ENCODE measurements around the gene OMG. TPM values are rescaled to one million over a fixed set of nuclear protein-coding genes. Genes with fewer than 3 reads are reported as not detected.
"Not testable (repeated sequence)": the region's sequence is repeated elsewhere in the genome, so short reads cannot be mapped to it uniquely, and the experiment has no call there.

Gene OMG
- total and polyA plus RNA-seq, 5 donors, result 0.14 TPM; not detected in 4

DNA sequence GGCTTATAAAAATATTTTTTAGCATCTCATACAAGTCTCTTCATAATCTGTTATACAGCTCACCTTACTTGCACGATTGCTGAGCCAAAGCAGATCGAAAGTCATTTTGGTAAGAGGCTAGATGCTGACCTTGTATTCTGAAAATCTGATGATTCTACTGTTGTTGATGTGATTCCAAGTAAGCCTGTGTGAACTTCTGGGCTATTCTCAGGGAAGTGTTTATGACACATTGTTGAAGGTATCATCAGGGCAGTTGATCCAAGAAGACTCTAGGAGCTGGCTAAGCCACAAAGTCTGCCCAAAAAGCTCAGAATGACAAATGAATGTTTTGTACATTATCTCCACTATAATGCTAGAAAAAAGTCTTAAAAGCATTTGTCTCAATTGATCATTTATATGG, 16.0 kb downstream of the OMG start:
- DNase-seq (no peak), ATAC-seq (no peak)
- H3K4me3 ChIP-seq (ENCODE audit: low read length), result no peak overlapping the region
- intact Hi-C loops (cut with DNase I), result no loop called here
- H3K27me3 ChIP-seq (ENCODE audit: control insufficient read depth, insufficient read depth), result no peaks in the 10 kb centered on the region
- no peaks in the 10 kb centered on the region for H3K4me1 ChIP-seq (ENCODE audit: control insufficient read depth, insufficient read depth, low read length)
- 71% methylated on average over 2 of the region's 2 CpGs for WGBS
- H3K27ac ChIP-seq (ENCODE audit: low read length), result no peak overlapping the region
- no peaks in the 10 kb centered on the region for H3K9me3 ChIP-seq (ENCODE audit: control insufficient read depth, low read length)

DNA sequence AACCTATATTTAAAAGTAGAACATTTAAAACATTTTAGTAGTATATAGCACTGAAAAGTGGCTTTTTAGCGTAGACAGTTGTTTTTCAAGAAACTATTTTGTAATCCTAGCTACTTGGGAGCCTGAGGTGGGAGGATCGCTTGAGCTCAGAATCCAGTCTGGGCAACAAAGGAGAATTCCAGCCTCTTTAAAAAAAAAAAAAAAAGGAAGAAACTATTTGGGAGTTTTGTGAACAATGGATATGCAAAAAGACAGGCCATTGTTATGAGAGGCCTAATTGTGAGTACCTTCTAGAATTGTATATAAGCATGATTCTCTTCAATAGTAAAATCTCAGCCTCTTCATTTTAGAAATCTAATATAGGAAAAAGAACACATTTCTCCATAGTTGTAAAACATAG, 17.6 kb downstream of the OMG start:
- Histone ChIP-seq H3K4me1 (ENCODE audit: control insufficient read depth, insufficient read depth, low read length) (no peaks in the 10 kb centered on the region), H3K9me3 (ENCODE audit: control insufficient read depth, low read length) (no peaks in the 10 kb centered on the region), H3K27me3 (ENCODE audit: control insufficient read depth, insufficient read depth) (no peaks in the 10 kb centered on the region), H3K27ac (ENCODE audit: low read length) (no peak overlapping the region), H3K4me3 (ENCODE audit: low read length) (no peak overlapping the region)
- no peak for ATAC-seq
- intact Hi-C loops (cut with DNase I), result no loop called here
- DNase-seq, result no peak
- 95% methylated on average over 2 of the region's 2 CpGs for WGBS

DNA sequence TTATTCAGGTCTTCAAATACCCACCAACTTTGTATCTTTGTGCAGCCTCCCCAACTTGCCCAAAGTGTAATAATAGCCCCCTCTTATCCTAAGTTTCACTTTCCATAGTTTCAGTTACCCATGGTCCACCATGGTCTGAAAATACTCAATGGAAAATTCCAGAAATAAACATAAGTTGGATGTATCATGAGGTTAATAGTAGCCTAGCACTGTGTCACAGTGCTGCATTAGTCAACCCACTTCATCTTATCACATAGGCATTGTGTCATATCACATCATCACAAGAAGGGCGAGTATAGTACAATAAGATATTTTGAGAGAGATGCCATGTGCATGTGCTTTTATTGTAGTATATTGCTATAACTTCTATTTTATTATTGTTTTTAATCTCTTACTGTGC, 21.9 kb downstream of the OMG start:
- Histone ChIP-seq H3K9me3 (ENCODE audit: control insufficient read depth, low read length) (no peaks in the 10 kb centered on the region), H3K4me3 (ENCODE audit: low read length) (no peak overlapping the region), H3K27me3 (ENCODE audit: control insufficient read depth, insufficient read depth) (no peaks in the 10 kb centered on the region), H3K27ac (ENCODE audit: low read length) (no peak overlapping the region), H3K4me1 (ENCODE audit: control insufficient read depth, insufficient read depth, low read length) (no peaks in the 10 kb centered on the region)
- 79% methylated on average over 1 of the region's 1 CpG for WGBS
- no peak for DNase-seq
- intact Hi-C loops (cut with DNase I), result no loop called here
- no peak for ATAC-seq

DNA sequence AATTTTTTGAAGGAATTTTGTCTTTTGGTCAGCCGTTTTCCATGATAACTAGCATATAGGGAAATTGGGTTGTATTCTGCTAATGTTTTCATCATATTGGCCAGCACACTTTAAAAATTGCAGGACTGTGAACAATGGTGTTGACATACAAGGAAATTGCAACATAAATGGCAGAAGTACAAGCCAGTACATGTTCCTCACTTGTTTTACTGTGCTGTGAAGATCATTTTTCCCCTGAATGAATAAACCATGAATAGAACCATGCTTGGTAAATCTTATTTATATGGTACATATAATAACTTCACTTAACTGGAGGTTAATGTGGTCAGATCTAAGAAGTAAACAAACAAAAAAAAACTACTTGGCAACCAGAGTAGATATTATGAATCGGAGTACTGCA, 22.8 kb downstream of the OMG start:
- ATAC-seq (peak; percentile 79 to 88), DNase-seq (no peak)
- intact Hi-C loops (cut with DNase I), result no loop called here
- 66% methylated on average over 2 of the region's 2 CpGs for WGBS
- H3K4me3 ChIP-seq (ENCODE audit: low read length), result no peak overlapping the region
- peaks cover 3% of the 10 kb centered on the region for H3K4me1 ChIP-seq (ENCODE audit: control insufficient read depth, insufficient read depth, low read length)
- no peak overlapping the region for H3K27ac ChIP-seq (ENCODE audit: low read length)
- no peaks in the 10 kb centered on the region for H3K9me3 ChIP-seq (ENCODE audit: control insufficient read depth, low read length)
- H3K27me3 ChIP-seq (ENCODE audit: control insufficient read depth, insufficient read depth), result no peaks in the 10 kb centered on the region

DNA sequence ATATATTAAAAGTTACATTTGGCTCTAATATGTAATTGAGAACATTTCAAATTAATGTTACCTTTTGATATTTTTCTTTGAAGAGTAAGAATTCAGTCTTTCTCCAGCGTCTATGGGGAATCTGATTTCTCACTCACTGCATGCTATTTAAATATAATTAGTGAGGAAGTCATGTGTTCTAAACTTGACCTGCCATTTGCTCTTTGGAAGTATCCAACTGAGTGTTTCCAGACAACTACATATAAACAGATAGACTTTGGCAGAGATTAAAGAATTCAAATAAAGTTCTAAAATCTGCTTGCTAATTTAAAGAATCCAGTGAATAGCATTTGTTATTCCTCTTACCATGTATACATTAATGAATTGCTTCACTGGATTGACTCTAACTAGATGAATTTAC, 23.5 kb downstream of the OMG start:
- intact Hi-C loops (cut with DNase I), result no loop called here
- ATAC-seq (no peak), DNase-seq (no peak)
- WGBS, result 52% methylated on average over 1 of the region's 1 CpG
- H3K4me1 ChIP-seq (ENCODE audit: control insufficient read depth, insufficient read depth, low read length), result peaks cover 3% of the 10 kb centered on the region
- no peak overlapping the region for H3K27ac ChIP-seq (ENCODE audit: low read length)
- H3K27me3 ChIP-seq (ENCODE audit: control insufficient read depth, insufficient read depth), result no peaks in the 10 kb centered on the region
- no peaks in the 10 kb centered on the region for H3K9me3 ChIP-seq (ENCODE audit: control insufficient read depth, low read length)
- no peak overlapping the region for H3K4me3 ChIP-seq (ENCODE audit: low read length)

DNA sequence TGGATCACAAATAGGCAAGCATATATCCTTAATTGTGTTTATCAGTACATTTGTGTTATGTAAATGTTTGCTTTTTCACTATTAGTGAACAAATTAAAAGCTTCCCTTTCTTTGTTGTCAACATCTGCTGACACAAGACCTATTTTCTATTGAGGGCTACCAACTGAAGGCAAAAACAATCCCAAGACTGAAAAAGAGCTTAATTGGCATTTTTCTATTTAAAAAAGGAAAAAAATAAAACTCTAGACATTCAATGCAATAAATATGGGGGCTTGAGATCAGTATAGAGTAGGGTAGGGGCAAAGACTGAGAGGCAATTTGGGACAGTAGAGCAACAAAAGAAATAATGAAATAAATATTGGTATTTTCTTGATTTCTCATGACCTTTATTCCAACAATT, 24.2 kb downstream of the OMG start:
- H3K27ac ChIP-seq (ENCODE audit: low read length), result no peak overlapping the region
- intact Hi-C loops (cut with DNase I), result no loop called here

DNA sequence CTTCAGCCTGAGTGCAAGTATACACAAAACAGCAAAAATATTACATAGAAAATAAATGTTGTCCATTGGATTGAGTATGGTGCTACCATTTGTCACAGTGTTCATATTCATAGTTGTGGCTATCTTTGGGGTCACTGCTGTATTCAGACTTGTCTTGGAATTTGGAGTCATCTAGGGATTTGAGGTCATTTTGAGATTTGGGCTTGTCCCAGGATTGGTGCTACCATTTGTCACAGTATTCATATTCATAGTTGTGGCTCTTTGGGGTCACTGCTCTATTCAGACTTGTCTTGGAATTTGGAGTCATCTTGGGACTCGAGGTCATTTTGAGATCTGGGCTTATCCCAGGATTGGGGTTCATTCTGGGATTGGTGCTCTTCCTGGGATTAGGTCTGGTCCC, 24.8 kb downstream of the OMG start:
- no peaks in the 10 kb centered on the region for H3K27me3 ChIP-seq (ENCODE audit: control insufficient read depth, insufficient read depth)
- no peak overlapping the region for H3K4me3 ChIP-seq (ENCODE audit: low read length)
- DNase-seq (no peak), ATAC-seq (no peak)
- 100% methylated on average over 1 of the region's 1 CpG for WGBS
- H3K27ac ChIP-seq (ENCODE audit: low read length), result no peak overlapping the region
- intact Hi-C loops (cut with DNase I), result no loop called here
- peaks cover 4% of the 10 kb centered on the region for H3K4me1 ChIP-seq (ENCODE audit: control insufficient read depth, insufficient read depth, low read length)
- H3K9me3 ChIP-seq (ENCODE audit: control insufficient read depth, low read length), result no peaks in the 10 kb centered on the region

More for the DNA sequence above, 24.2 kb downstream of the OMG start:
- DNase-seq (no peak), ATAC-seq (no peak)
- Histone ChIP-seq H3K27me3 (ENCODE audit: control insufficient read depth, insufficient read depth) (no peaks in the 10 kb centered on the region), H3K4me1 (ENCODE audit: control insufficient read depth, insufficient read depth, low read length) (peaks cover 4% of the 10 kb centered on the region), H3K4me3 (ENCODE audit: low read length) (no peak overlapping the region), H3K9me3 (ENCODE audit: control insufficient read depth, low read length) (no peaks in the 10 kb centered on the region)

DNA sequence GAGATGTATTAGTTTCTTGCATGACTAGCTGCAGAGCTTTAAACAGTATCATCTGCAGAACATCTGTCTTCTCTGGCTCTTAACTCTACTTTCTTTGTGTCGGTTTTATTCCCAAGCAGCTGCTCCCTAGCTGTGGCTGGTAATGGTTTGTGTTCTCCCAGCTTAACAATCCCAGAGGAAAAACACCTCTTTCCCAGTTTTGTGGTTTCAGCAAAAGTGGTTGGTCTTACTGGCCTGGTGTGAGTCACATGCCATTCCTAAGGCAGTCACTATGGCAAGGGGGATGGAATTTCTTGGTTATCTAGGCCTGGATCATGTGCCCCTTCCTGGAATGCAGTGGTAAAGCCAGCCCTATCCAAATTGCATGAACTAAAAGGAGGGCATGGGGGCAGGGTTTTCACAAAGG, 27.5 kb downstream of the OMG start:
- peaks cover 4% of the 10 kb centered on the region for H3K4me1 ChIP-seq (ENCODE audit: control insufficient read depth, insufficient read depth, low read length)
- intact Hi-C loops (cut with DNase I), result no loop called here
- ATAC-seq (peak; percentile 73 to 85), DNase-seq (no peak)
- H3K27me3 ChIP-seq (ENCODE audit: control insufficient read depth, insufficient read depth), result no peaks in the 10 kb centered on the region
- H3K4me3 ChIP-seq (ENCODE audit: low read length), result no peak overlapping the region
- peak overlapping the region; percentile 32 for H3K27ac ChIP-seq (ENCODE audit: low read length)
- 38% methylated on average over 1 of the region's 1 CpG for WGBS
- no peaks in the 10 kb centered on the region for H3K9me3 ChIP-seq (ENCODE audit: control insufficient read depth, low read length)

DNA sequence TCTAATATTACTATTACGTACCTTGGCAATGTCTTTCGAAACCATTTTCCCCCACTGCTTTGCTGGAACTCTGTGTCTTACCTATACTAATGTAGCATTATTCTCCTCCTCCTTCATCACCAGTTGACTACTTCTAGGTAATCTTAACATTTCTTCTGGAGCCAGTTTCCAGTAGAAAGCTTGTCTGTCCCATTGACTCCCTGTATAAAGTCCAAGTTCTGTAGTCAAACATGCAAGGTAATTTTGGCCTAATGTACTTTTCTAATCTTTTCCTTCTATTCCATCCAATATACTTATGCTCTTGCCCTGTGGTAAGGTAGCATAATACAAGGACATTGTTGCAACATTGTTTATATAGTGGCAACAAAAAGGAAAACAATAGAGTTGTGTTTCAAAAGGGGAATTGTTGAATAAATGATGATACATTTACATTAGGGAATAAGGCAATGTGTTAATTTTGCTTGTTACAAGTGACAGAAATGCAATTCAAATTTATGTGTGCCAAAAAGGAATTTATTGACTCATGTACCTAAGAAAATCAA, 27.9 kb downstream of the OMG start:
- H3K9me3 ChIP-seq (ENCODE audit: control insufficient read depth, low read length), result no peaks in the 10 kb centered on the region
- intact Hi-C loops (cut with DNase I), result no loop called here
- H3K27me3 ChIP-seq (ENCODE audit: control insufficient read depth, insufficient read depth), result no peaks in the 10 kb centered on the region
- peaks cover 4% of the 10 kb centered on the region for H3K4me1 ChIP-seq (ENCODE audit: control insufficient read depth, insufficient read depth, low read length)
- no peak overlapping the region for H3K27ac ChIP-seq (ENCODE audit: low read length)
- DNase-seq, result no peak
- no peak for ATAC-seq
- 94% methylated on average over 2 of the region's 2 CpGs for WGBS
- H3K4me3 ChIP-seq (ENCODE audit: low read length), result no peak overlapping the region

DNA sequence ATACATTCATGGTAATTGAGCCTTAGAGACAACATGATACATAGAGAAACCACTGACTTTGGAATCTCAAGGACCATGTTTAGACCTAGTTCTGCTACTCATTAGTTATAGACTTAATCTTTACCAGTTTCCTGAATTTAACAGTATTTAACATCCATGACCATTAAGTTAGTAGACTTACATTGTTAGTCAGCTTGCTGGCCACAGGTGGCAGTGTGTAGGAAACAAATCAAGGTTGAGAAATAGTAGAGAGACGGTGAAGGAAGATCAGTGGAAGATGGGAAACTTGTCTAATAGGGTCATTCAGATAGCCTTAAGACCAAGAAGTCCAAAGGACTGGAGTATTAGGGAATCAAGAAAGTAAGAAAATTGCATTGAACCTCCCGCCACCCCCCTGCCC, 31.0 kb downstream of the OMG start:
- 94% methylated on average over 2 of the region's 2 CpGs for WGBS
- Histone ChIP-seq H3K9me3 (ENCODE audit: control insufficient read depth, low read length) (no peaks in the 10 kb centered on the region), H3K4me3 (ENCODE audit: low read length) (no peak overlapping the region), H3K27ac (ENCODE audit: low read length) (no peak overlapping the region), H3K4me1 (ENCODE audit: control insufficient read depth, insufficient read depth, low read length) (peaks cover 4% of the 10 kb centered on the region), H3K27me3 (ENCODE audit: control insufficient read depth, insufficient read depth) (no peaks in the 10 kb centered on the region)
- ATAC-seq, result no peak
- intact Hi-C loops (cut with DNase I), result no loop called here
- no peak for DNase-seq

DNA sequence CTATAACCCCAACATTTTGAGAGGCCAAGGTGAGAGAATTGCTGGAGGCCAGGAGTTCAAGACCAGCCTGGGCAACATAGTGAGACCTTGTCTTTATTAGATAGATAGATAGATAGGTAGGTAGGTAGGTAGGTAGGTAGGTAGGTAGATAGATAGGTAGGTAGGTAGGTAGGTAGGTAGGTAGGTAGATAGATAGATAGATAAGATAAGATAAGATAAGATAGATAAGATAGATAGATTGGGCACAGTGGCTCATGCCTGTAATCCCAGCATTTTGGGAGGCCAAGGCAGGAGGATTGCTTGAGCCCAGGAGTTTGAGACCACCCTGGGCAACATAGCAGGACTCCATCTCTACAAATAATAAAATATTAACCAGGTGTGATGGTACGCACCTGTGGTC, 34.1 kb downstream of the OMG start:
- ATAC-seq; H3K9me3 ChIP-seq (ENCODE audit: control insufficient read depth, low read length): not testable (repeated sequence)

DNA sequence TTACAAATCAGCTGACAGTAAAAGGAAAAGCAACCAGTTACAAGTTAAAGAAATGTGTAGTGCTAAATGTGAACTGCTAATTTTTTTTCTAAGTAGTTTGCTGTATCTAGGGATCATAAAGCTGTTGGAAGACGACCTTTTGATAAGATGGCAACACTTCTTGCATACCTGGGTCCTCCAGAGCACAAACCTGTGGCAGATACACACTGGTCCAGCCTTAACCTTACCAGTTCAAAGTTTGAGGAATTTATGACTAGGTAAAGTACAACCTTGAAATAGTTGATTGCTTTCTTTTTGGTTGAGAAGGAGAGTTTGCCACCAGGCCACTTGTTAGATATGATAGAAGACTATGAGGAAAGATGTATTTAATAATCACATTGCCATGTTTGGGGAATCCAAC, 35.4 kb downstream of the OMG start:
- intact Hi-C loops (cut with DNase I), result no loop called here
- Histone ChIP-seq H3K27ac (ENCODE audit: low read length) (no peak overlapping the region), H3K9me3 (ENCODE audit: control insufficient read depth, low read length) (no peaks in the 10 kb centered on the region), H3K4me1 (ENCODE audit: control insufficient read depth, insufficient read depth, low read length) (no peaks in the 10 kb centered on the region), H3K4me3 (ENCODE audit: low read length) (no peak overlapping the region), H3K27me3 (ENCODE audit: control insufficient read depth, insufficient read depth) (no peaks in the 10 kb centered on the region)
- DNase-seq, result no peak
- WGBS, result 57% methylated on average over 1 of the region's 1 CpG
- ATAC-seq, result no peak

More for the DNA sequence above, 34.1 kb downstream of the OMG start:
- H3K27ac ChIP-seq (ENCODE audit: low read length); H3K27me3 ChIP-seq (ENCODE audit: control insufficient read depth, insufficient read depth); H3K4me1 ChIP-seq (ENCODE audit: control insufficient read depth, insufficient read depth, low read length); intact Hi-C loops (cut with DNase I); H3K4me3 ChIP-seq (ENCODE audit: low read length); DNase-seq: not testable (repeated sequence)
- 98% methylated on average over 1 of the region's 1 CpG for WGBS
